HCT116 (cell line): ENCODE measurements around the gene EXD2. TPM values are rescaled to one million over a fixed set of nuclear protein-coding genes. Genes with fewer than 3 reads are reported as not detected.
"Not testable (repeated sequence)": the region's sequence is repeated elsewhere in the genome, so short reads cannot be mapped to it uniquely, and the experiment has no call there.

Source experiments
- ATAC-seq: fragments of 200-7000 bp; cut with Tn5 transposase; 2 replicates; pipeline ENCODE4 v1.9.1; 2020; ENCODE audit warnings: mild to moderate bottlenecking, moderate library complexity
- BruUV-seq: library from RNA; stranded (reverse); fragments of 400-500 nt; replicated peaks from 2 replicates; lab custom pipeline; 2021; lab: Mats Ljungman, UMichigan
- CTCF ChIA-PET: fragments of 300-600 bp; sonication (Branson Sonifier 250); formaldehyde crosslinking; loops from one replicate; lab custom pipeline; 2021; ENCODE audit warnings: antibody characterized with exemption; lab: Charles Lee
- POLR2A ChIA-PET: fragments of 300-600, 350-600 bp; sonication (Branson Sonifier 250); formaldehyde crosslinking; loops from one replicate; lab custom pipeline; 2021; ENCODE audit warnings: antibody characterized with exemption; lab: Charles Lee
- RAD21 ChIA-PET, 2 experiments: fragments of 300-600 bp; sonication (Branson Sonifier 250); formaldehyde crosslinking; loops; one replicate each; lab custom pipeline; 2023; ENCODE audit warnings: low total read pairs in 2 of 2; ENCODE audit not compliant: uncharacterized antibody in 2 of 2, unreplicated experiment in 2 of 2, low non-redundant PET in 1 of 2; lab: Charles Lee
- DNase-seq: peaks from one replicate; pipeline ENCODE4 v3.0.0-alpha.2; 2010; ENCODE audit warnings: low read depth, low spot score
- H2AFZ ChIP-seq: fragments of 200-600 bp; shearing (Covaris generic), sonication (generic); 2 replicates; pipeline ENCODE4 v1.6.1; 2017; ENCODE audit warnings: low read depth, mixed run types, mixed read lengths, antibody characterized with exemption, low read length; ENCODE audit not compliant: poor library complexity, severe bottlenecking
- H3K27ac ChIP-seq: 2 replicates; pipeline ENCODE4 v1.5.1; 2012; ENCODE audit warnings: low read depth, low read length
- H3K27me3 ChIP-seq: fragments of 200-600 bp; sonication (generic); 2 replicates; pipeline ENCODE4 v1.6.1; 2016; ENCODE audit warnings: mixed run types, low read length, mixed read lengths; ENCODE audit not compliant: insufficient read depth
- H3K36me3 ChIP-seq, 2 experiments: fragments of 200-500 bp in 1 of 2; fragments of 200-600 bp in 1 of 2; sonication (Bioruptor generic) in 1 of 2; sonication (generic) in 1 of 2; 2 replicates each; pipeline versions ENCODE4 v1.5.1 to v1.6.1; 2014 to 2016; ENCODE audit warnings: low read length in 2 of 2, inconsistent platforms in 1 of 2, mixed read lengths in 1 of 2, mixed run types in 1 of 2; ENCODE audit not compliant: insufficient read depth in 2 of 2, control insufficient read depth in 1 of 2
- H3K4me1 ChIP-seq, 2 experiments: fragments of 200-600 bp in 1 of 2; sonication (generic) in 1 of 2; 2 replicates each; pipeline versions ENCODE4 v1.5.1 to v1.6.1; 2012 to 2017; ENCODE audit warnings: low read length in 2 of 2, inconsistent platforms in 1 of 2, mild to moderate bottlenecking in 1 of 2, mixed read lengths in 1 of 2, mixed run types in 1 of 2, moderate library complexity in 1 of 2; ENCODE audit not compliant: insufficient read depth in 2 of 2, control insufficient read depth in 1 of 2
- H3K4me2 ChIP-seq: fragments of 200-600 bp; sonication (generic); 2 replicates; pipeline ENCODE4 v1.6.1; 2017; ENCODE audit warnings: mixed run types, low read length, mixed read lengths
- H3K4me3 ChIP-seq, 2 experiments: fragments of 200-600 bp in 1 of 2; sonication (generic) in 1 of 2; replicated peaks in 1 of 2; 2 replicates each; pipeline ENCODE4 v1.5.1; 2011 to 2016; ENCODE audit warnings: low read length in 2 of 2, control low read depth in 1 of 2, low read depth in 1 of 2, mild to moderate bottlenecking in 1 of 2, mixed read lengths in 1 of 2, mixed run types in 1 of 2
- H3K79me2 ChIP-seq: fragments of 200-600 bp; sonication (generic); 2 replicates; pipeline ENCODE4 v1.6.1; 2017; ENCODE audit warnings: mild to moderate bottlenecking, mixed run types, low read length, moderate library complexity, mixed read lengths; ENCODE audit not compliant: insufficient read depth
- H3K9ac ChIP-seq: fragments of 200-600 bp; sonication (generic); 2 replicates; pipeline ENCODE4 v1.6.1; 2016; ENCODE audit warnings: low read length, mixed read lengths
- H3K9me2 ChIP-seq: fragments of 200-600 bp; sonication (generic), shearing (Covaris generic); 2 replicates; pipeline ENCODE4 v1.6.1; 2017; ENCODE audit warnings: mixed run types, mild to moderate bottlenecking, moderate library complexity; ENCODE audit not compliant: insufficient read depth
- H3K9me3 ChIP-seq, 2 experiments: fragments of 200-500 bp in 1 of 2; fragments of 200-600 bp in 1 of 2; sonication (Bioruptor generic) in 1 of 2; sonication (generic) in 1 of 2; 2 replicates each; pipeline ENCODE4 v1.6.1; 2014 to 2017; ENCODE audit warnings: low read length in 2 of 2, mixed read lengths in 2 of 2, inconsistent platforms in 1 of 2, low read depth in 1 of 2, mild to moderate bottlenecking in 1 of 2, mixed run types in 1 of 2, moderate library complexity in 1 of 2; ENCODE audit not compliant: control insufficient read depth in 1 of 2, insufficient read depth in 1 of 2
- H4K20me1 ChIP-seq: fragments of 200-600 bp; sonication (generic), shearing (Covaris generic); 2 replicates; pipeline ENCODE4 v1.6.1; 2017; ENCODE audit warnings: mixed run types, mild to moderate bottlenecking, moderate library complexity; ENCODE audit not compliant: insufficient read depth
- EGR1 ChIP-seq: IDR thresholded peaks from 2 replicates; pipeline ENCODE4 v1.6.1; 2012; ENCODE audit warnings: low read depth
- ELF1 ChIP-seq: IDR thresholded peaks from 2 replicates; pipeline ENCODE4 v1.6.1; 2012; ENCODE audit warnings: low read depth, borderline replicate concordance
- POLR2A ChIP-seq: IDR thresholded peaks from 2 replicates; pipeline ENCODE4 v1.7.0; 2011; ENCODE audit warnings: borderline replicate concordance; ENCODE audit not compliant: insufficient read depth, insufficient read length; ENCODE audit errors: extremely low read depth
- REST ChIP-seq: IDR thresholded peaks from 2 replicates; pipeline ENCODE4 v1.6.1; 2012; ENCODE audit warnings: low read depth
- SIN3A ChIP-seq: IDR thresholded peaks from 2 replicates; pipeline ENCODE4 v1.6.1; 2012; ENCODE audit warnings: low read depth
- SP1 ChIP-seq: IDR thresholded peaks from 2 replicates; pipeline ENCODE4 v1.6.1; 2012; ENCODE audit warnings: low read depth
- SRF ChIP-seq: IDR thresholded peaks from 2 replicates; pipeline ENCODE4 v1.6.1; 2012; ENCODE audit warnings: low read depth
- ZNF274 ChIP-seq: fragments of 200-500 bp; sonication (Bioruptor generic); IDR thresholded peaks from 2 replicates; pipeline ENCODE4 v1.6.1; 2014; ENCODE audit warnings: mild to moderate bottlenecking, low read depth, low read length, inconsistent platforms
- intact Hi-C: fragments of 100-400 bp; cut with micrococcal nuclease; formaldehyde crosslinking; loops from 2 replicates; pipeline ENCODE4 v1.10.0; 2022
- total RNA-seq: library from RNA; stranded (reverse); gene quantifications from one replicate; pipeline ENCODE4 v1.2.1, GENCODE V29; 2021; ENCODE audit not compliant: unreplicated experiment
- TF ChIP-seq, protein P1 (sequence below), 3 experiments: fragments of 200-600 bp in 1 of 3; sonication (generic) in 1 of 3; IDR thresholded peaks in 2 of 3; conservative IDR thresholded peaks in 1 of 3; 2 replicates each; pipeline ENCODE4 v1.5.1; 2012 to 2017; ENCODE audit warnings: low read depth in 2 of 3, low read length in 2 of 3, antibody characterized with exemption in 1 of 3, borderline replicate concordance in 1 of 3, control low read depth in 1 of 3, mild to moderate bottlenecking in 1 of 3, mixed read lengths in 1 of 3, mixed run types in 1 of 3, moderate library complexity in 1 of 3; ENCODE audit not compliant: insufficient read depth in 1 of 3

EXD2 gene
- total RNA-seq, 1 experiment from 2014 or later: 20.2 TPM

- Histone ChIP-seq H3K36me3 (no peaks in the 10 kb centered on the region), H3K27me3 (no peaks in the 10 kb centered on the region), H3K79me2 (no peaks in the 10 kb centered on the region), H3K27ac (no peak overlapping the region), H4K20me1 (no peaks in the 10 kb centered on the region), H3K9me3 (no peaks in the 10 kb centered on the region), H3K9ac (no peak overlapping the region), H3K4me2 (no peak overlapping the region), H3K9me2 (no peaks in the 10 kb centered on the region), H3K4me1 (no peaks in the 10 kb centered on the region), H2AFZ (no peak overlapping the region), H3K4me3 (no peak overlapping the region)
- ChIA-PET CTCF (no interaction called here), RAD21 (no interaction called here), POLR2A (no interaction called here)
- BruUV-seq: no TSS peak
- no peak for DNase-seq
- intact Hi-C loops: no loop called here
- TF ChIP-seq ELF1 (no peak), ZNF274 (no peak), SRF (no peak)
- no peak for ATAC-seq
These were observed 17.4 kb downstream of the EXD2 start for GRCh38 chr14:69208666-69209065.

GRCh38 chr14:69214393-69214792, 23.1 kb downstream of the EXD2 start:
- Histone ChIP-seq H3K9me2 (no peaks in the 10 kb centered on the region), H3K27ac (no peak overlapping the region), H3K4me1 (no peaks in the 10 kb centered on the region), H3K4me3 (no peak overlapping the region), H3K9me3 (no peaks in the 10 kb centered on the region), H4K20me1 (no peaks in the 10 kb centered on the region), H2AFZ (no peak overlapping the region), H3K4me2 (no peak overlapping the region), H3K36me3 (no peaks in the 10 kb centered on the region), H3K9ac (no peak overlapping the region), H3K79me2 (no peaks in the 10 kb centered on the region), H3K27me3 (no peaks in the 10 kb centered on the region)
- no TSS peak for BruUV-seq
- no peak for ATAC-seq
- TF ChIP-seq REST: no peak
- no peak for TF ChIP-seq POLR2A
- TF ChIP-seq EGR1: no peak
- TF ChIP-seq, protein P1, sequence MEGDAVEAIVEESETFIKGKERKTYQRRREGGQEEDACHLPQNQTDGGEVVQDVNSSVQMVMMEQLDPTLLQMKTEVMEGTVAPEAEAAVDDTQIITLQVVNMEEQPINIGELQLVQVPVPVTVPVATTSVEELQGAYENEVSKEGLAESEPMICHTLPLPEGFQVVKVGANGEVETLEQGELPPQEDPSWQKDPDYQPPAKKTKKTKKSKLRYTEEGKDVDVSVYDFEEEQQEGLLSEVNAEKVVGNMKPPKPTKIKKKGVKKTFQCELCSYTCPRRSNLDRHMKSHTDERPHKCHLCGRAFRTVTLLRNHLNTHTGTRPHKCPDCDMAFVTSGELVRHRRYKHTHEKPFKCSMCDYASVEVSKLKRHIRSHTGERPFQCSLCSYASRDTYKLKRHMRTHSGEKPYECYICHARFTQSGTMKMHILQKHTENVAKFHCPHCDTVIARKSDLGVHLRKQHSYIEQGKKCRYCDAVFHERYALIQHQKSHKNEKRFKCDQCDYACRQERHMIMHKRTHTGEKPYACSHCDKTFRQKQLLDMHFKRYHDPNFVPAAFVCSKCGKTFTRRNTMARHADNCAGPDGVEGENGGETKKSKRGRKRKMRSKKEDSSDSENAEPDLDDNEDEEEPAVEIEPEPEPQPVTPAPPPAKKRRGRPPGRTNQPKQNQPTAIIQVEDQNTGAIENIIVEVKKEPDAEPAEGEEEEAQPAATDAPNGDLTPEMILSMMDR (IDR thresholded peaks at IDR 0.05 in 2 of 3, conservative IDR thresholded peaks at IDR 0.05 in 1 of 3; ENCODE audit: borderline replicate concordance in 1 of 3, insufficient read depth in 1 of 3, low read depth in 2 of 3, low read length in 2 of 3): no peak
- TF ChIP-seq SIN3A: no peak
- no peak for TF ChIP-seq SP1
- DNase-seq: no peak
- POLR2A ChIA-PET: no interaction called here
- CTCF ChIA-PET: no interaction called here
- intact Hi-C loops: no loop called here
- RAD21 ChIA-PET: no interaction called here

- H3K4me3 ChIP-seq, H3K4me1 ChIP-seq, ATAC-seq, H3K79me2 ChIP-seq, H3K36me3 ChIP-seq, BruUV-seq, H3K27ac ChIP-seq, RAD21 ChIA-PET, CTCF ChIA-PET, H3K4me2 ChIP-seq, H3K9me3 ChIP-seq, H4K20me1 ChIP-seq, DNase-seq, H3K9ac ChIP-seq, intact Hi-C loops, H3K9me2 ChIP-seq, H3K27me3 ChIP-seq, H2AFZ ChIP-seq, POLR2A ChIA-PET: not testable (repeated sequence)
These were observed 26.4 kb downstream of the EXD2 start for GRCh38 chr14:69217663-69218062.
